NB4 (cell line): ENCODE data around the gene LENEP.

ENCODE experiments used
- DNase-seq: peaks from one replicate; pipeline ENCODE4 v3.0.0; 2010; ENCODE audit warnings: low read depth
- H3K4me3 ChIP-seq: one replicate; pipeline ENCODE4 v1.5.1; 2011; ENCODE audit warnings: mild to moderate bottlenecking, low read depth, low read length, moderate library complexity
- MYC ChIP-seq: IDR thresholded peaks from 2 replicates; pipeline ENCODE4 v1.6.1; 2011; ENCODE audit warnings: low read depth, low read length
- POLR2A ChIP-seq: IDR thresholded peaks from 2 replicates; pipeline ENCODE4 v1.6.1; 2011; ENCODE audit warnings: mild to moderate bottlenecking; ENCODE audit not compliant: insufficient read length; ENCODE audit errors: extremely low read depth
- TF ChIP-seq, protein P1 (sequence below): IDR thresholded peaks from one replicate; pipeline ENCODE4 v1.5.1; 2012; ENCODE audit warnings: low read depth, low read length
- TF ChIP-seq, protein P2 (sequence below): IDR thresholded peaks from 2 replicates; pipeline ENCODE4 v1.6.1; 2011; ENCODE audit warnings: low read depth, low read length

LENEP gene

DNA sequence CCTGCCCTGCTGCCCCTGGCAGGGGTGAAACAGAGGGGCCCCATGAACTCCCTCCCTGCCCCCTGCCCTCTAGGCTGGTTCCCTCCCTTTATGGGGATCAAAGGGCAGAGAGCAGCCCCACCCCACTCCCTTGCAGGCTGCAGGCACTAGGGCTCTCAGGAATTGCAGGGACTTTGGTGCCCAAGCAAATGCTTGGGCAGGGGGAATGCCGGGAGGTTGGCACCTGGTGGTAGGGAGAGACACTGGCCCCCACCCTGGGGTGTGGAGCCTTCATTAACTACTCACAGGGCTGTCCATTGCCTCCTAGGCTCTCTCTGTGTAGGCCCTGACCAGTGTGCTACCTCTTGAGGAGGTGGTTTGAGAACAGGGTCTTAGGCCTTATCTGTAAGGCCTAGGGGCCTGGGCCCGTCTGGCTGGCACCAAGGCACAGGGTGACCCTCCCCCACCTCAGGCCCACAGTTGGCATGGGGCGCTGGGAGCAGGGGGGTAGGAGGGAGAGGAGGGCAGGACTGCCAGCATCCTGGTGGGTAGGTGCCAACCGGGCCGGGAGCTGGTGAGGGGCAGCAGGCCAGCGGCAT is 14.0 kb downstream of the LENEP start:
- no peak for DNase-seq

DNA sequence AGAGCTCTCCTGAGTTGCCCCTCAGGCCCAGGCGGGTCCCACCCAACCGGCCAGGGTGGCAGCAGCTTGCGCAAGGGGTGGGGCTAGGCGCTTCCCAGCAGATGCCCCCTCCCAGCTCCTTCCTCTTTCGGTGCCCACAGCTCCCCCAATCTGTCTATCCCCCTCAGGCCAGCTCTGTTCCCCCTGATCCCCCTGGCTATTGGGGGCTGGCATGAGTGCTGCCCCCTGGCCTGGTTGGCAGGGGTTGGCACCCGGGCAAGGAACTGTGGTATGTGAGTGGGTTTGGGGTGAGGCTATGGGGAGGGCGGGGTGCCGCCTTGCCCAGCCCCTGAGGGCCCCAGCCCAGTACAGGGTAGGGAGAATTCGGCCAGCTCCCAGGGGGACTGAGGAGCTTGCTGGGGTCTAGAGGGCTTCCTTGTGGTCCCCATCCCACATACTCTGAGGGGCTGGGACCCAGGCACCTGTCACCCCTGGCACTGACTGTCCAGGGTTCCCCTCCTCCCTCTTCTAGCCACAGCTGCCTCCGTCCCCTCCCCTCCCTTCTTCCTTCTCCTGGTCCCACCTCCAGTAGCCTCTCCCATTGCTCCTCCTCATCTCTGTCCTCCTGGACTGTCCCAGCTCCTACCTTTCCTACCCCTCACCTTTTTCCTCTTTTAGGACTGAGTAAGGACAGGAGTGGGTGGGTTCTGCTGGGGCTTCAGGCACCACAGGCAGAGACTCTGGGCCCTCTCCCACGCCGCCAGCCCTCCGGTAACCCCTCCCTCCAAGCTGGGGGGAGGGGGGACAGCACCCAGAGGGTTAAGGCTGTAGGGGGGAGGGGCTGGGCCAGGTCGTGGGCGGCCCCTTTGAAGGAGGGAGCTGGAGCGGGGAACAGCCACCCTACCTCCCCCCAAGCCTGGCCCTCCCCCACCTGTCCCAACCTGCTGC is 14.9 kb downstream of the LENEP start:
- TF ChIP-seq POLR2A (no peak), MYC (no peak)
- TF ChIP-seq, protein P1, sequence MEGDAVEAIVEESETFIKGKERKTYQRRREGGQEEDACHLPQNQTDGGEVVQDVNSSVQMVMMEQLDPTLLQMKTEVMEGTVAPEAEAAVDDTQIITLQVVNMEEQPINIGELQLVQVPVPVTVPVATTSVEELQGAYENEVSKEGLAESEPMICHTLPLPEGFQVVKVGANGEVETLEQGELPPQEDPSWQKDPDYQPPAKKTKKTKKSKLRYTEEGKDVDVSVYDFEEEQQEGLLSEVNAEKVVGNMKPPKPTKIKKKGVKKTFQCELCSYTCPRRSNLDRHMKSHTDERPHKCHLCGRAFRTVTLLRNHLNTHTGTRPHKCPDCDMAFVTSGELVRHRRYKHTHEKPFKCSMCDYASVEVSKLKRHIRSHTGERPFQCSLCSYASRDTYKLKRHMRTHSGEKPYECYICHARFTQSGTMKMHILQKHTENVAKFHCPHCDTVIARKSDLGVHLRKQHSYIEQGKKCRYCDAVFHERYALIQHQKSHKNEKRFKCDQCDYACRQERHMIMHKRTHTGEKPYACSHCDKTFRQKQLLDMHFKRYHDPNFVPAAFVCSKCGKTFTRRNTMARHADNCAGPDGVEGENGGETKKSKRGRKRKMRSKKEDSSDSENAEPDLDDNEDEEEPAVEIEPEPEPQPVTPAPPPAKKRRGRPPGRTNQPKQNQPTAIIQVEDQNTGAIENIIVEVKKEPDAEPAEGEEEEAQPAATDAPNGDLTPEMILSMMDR = no peak
- TF ChIP-seq, protein P2, sequence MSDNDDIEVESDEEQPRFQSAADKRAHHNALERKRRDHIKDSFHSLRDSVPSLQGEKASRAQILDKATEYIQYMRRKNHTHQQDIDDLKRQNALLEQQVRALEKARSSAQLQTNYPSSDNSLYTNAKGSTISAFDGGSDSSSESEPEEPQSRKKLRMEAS = no peak
- DNase-seq = peak; percentile 78
- peak overlapping the region; percentile 49 for H3K4me3 ChIP-seq

More for the DNA sequence above, 14.0 kb downstream of the LENEP start:
- no peak for TF ChIP-seq MYC
- TF ChIP-seq, protein P2 = no peak
- peak overlapping the region; percentile 43 for H3K4me3 ChIP-seq

DNA sequence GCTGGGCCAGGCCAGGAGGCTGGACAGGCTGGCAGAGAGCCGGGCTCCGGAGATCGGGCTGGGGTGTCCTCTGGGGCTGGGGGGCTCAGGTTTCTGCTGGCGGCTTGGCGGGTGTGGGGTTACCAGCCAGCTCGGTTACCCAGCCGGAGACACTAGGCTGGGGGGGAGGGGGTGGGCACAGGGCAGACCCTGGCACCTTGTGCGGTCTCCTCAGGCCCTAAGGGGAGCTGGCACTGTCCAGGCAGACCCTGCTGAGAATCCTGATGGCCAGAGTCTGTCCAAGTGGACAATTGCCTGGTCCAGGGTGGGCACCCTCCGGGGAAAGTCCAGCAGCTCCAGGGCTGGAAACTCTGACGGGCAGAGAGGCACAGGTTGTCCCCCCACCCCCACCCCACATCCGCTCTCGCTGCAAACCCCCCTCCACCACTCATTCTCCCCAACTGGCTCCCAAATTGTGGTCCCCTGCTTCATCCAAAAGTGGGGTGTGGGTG is 15.9 kb downstream of the LENEP start:
- TF ChIP-seq, protein P2 = no peak
- no peak for TF ChIP-seq POLR2A
- TF ChIP-seq, protein P1 = no peak
- TF ChIP-seq MYC = no peak
- no peak for DNase-seq
- H3K4me3 ChIP-seq = peak overlapping the region; percentile 49

DNA sequence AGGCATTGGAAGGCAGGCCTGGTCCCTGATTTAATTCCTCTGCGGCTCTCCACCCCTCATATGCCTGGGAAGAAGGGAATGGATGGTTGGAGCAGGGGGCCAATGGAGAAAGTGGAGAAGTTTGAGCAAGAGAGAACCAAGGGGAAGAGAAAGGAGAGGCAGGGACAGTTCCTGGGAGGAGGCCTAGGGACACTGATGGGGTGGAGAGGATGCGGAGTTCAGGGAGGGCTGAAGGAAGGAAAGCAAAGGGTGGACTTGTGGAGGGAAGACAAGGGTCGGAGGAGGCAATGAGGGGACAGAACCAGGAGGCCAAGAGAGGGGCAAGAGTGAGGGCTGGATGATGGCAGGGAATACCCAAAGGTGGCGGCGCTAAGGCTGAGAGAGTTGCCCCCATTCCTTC is 16.4 kb downstream of the LENEP start:
- H3K4me3 ChIP-seq = peak overlapping the region; percentile 38
- TF ChIP-seq POLR2A = no peak
- TF ChIP-seq, protein P2 = no peak
- TF ChIP-seq MYC = no peak
- TF ChIP-seq, protein P1 = no peak
- DNase-seq = peak; percentile 26

DNA sequence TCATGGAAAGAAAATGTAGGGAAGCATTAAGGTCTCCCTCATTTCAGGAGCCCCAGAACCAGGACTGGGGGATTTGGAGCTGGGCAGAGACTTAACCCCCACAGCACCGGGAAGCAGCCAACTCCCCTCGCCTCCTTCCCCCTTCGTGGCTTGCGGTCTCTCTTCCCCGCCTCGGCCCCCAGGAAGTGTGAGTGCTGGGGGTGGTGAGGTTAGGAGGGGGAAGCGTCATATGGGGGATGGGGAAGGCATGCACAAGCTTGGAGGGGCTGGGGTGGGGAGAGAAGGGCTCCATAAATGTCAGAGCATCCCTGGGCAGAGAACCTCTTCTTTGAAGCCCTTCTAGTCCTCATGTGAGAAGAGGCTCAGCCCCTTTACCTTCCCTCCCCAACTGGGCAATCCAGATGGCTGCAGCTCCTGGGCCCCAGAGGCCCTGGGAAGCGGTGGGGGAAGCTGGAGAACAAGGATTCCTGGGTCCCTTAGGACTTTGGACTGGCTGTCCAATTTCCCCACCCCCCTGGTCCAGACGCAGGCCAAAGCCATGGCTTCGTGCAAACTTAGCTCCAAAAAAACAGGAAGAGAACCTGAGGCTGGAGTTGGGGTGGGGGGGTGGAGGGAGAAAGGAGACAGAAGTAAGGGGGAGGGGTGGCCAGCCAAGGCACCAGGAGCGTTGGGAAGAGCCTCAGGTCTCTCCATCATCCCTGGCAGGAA is 17.0 kb downstream of the LENEP start:
- peak; percentile 86 for DNase-seq
- no peak for TF ChIP-seq POLR2A
- TF ChIP-seq, protein P2 = peak; percentile 22; the same call in 1 of the 2 replicates
- peak overlapping the region; percentile 38 for H3K4me3 ChIP-seq

DNA sequence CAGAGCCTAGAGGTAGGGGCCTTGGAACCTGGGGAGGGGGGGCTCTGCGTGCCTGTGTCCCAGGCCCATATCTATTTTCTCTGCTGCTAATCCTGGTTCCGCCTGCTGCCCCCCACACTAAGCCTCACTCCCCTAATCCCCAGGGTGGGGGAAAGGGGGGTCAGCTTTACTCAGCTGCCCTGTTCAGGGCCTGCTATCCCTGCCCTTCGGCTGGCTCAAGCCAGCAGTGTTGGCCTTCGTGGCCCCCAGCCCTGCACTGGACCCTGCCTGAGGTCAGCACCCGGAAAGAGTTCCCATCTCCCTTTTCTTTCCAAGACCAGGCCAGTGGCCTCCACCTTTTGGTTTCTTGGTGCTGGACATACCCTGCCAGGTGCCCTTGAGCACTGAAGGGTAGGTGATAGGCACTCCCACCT is 17.6 kb downstream of the LENEP start:
- DNase-seq = no peak
- no peak overlapping the region for H3K4me3 ChIP-seq
- TF ChIP-seq, protein P2 = no peak
- no peak for TF ChIP-seq POLR2A
- TF ChIP-seq, protein P1 = no peak
- no peak for TF ChIP-seq MYC
